ENCODE data around the gene DYRK1A.
"Not testable (repeated sequence)": the region's sequence is repeated elsewhere in the genome, so short reads cannot be mapped to it uniquely, and the experiment has no call there.

The DYRK1A gene

DNA sequence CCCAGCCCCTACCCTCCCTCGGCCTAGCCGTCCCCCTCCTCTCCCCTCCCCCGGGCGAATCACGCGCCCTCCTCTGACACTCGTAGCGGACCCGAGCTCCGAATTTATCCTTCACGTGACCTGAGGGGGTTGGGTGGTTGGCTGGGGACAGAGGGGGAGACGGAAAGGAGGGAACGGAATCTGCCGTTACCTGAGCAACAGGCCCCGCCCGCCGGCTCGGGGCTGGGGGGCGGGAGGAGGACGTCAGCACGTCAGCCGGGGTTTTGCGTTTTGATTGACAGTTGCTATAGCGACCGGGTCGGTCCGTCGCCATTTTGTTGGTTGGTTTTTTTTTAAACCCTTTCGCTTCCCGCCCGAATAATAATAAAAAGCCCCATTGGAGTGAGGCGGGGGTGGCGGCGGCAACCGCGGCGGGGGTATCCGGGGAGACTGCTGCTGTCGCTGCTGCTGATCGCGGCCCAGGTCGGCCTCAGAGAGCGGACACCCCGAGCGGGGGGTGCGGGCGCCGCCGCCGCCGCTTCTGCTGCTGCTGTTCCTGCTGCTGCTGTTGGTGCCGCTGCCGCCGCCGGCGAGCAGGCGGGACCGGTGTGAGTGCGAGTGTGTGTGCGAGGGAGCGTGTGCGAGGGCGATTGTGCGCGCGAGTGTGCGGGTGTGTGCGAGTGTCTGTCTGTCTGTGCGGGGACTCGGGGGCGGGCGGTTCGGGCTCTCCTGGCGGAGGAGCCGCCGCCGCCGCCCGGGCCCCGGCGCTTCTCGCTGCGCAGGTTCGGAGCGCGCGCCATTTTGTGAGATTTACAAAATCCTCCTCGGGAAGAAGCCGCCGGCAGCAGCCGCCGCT, at the start of gene DYRK1A:
Gene DYRK1A, plus strand, starts transcription at position 292 of the 835 bp plus-strand sequence. CDS start 53,602 bp downstream, outside the sequence.
- peak; percentile 99 for DNase-seq

DNA sequence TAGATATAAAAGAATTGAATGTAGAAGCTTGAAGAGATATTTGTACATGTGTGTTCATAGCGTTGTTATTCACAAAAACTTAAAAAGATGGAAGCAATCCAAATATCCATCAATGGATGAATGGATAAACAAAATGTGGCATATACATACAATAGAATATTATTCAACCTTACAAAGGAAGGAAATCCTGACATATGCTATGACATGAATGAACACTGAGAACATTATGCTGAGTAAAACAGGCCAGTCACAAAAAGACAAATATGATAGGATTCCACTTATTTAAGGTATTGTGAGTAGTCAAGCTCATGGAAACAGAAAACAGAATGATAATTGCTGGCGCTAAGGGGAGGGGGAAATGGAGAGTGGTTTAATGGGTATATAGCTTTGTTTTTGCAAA, 47.0 kb upstream of the DYRK1A start:
- DNase-seq = no peak

DNA sequence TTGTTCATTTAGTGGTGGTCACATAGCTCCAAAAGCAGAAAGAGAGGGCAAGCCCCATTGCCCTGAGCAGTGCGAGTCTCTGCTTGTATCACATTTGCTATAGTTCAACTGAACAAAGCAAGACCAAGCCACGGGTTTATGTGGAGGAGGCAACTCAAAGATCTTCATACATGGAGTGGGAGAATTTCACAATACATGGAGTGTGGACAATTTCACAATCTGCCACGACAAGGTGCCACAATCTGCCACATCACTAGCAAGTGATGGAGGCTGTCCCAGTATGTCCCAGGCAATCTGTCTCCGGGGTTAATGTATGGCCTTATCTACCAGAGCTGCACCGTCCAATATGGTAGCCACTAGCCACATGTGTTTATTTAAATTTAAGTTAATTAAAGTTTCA, 44.5 kb upstream of the DYRK1A start:
- DNase-seq = no peak

DNA sequence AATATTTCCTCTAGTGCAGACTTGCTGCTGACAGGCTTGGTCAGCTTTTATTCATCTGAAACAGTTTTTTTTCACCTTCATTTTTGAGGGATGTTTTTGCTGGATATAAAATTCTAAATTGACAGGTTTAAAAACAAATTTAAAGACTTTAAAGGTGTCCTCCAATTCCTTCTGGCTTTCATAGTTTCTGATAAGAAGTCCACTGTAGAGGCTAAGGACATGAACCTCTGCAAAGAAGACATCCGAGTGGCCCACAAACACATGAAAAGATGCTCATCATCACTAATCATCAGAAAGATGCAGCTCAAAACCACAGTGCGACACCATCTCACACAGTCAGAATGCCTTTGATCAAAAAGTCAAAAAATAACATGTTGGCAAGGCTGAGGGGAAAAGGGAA, 42.0 kb upstream of the DYRK1A start:
- no peak for DNase-seq

DNA sequence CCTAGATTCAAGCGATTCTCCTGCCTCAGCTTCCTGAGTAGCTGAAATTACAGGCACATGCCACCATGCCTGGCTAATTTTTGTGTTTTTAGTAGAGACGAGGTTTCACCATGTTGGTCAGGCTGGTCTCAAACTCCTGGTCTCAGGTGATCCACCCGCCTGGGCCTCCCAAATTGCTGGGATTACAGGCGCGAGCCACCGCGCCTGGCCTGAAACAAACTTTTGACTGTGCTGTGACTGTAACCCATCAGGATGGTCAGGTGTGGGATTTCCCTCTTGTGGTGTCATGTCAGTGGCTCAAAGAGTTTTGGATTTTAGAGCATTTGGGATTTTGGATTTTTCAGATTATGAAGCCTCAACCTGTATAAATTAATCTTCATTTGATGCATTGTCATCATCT, 38.4 kb upstream of the DYRK1A start:
- not testable (repeated sequence) for DNase-seq

DNA sequence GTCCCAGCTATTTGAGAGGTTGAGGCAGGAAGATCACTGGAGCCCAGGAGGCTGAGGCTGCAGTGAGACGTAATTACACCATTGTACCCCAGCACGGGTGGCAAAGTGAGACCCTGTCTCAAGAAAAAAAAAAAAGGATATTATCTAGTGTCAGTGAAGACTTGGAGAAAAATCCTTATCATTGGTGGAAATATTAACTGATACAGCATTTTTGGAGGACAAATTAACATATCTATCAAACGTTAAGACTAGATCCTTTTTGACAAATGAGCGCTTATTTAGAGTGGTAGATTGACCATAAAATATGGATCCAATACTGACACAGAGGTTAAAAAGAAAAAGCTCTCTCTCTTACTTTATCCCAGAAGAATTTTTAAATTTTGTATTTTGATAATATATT, 35.2 kb upstream of the DYRK1A start:
- DNase-seq = no peak

DNA sequence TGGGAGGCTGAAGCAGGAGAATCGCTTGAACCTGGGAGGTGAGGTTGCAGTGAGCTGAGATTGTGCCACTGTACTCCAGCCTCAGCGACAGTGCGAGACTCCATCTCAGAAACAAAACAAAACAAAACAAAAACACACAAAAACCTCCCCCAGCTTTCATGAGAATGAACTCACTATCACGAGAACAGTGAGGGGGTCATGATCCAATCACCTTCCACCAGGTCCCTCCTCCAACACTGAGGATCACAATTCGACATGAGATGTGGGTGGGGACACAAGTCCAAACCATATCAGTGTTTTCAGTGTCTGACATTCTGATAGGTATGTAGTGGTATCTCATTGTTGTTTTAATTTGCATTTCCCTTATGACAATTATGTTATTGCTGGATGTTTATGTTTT, 31.5 kb upstream of the DYRK1A start:
- no peak for DNase-seq

DNA sequence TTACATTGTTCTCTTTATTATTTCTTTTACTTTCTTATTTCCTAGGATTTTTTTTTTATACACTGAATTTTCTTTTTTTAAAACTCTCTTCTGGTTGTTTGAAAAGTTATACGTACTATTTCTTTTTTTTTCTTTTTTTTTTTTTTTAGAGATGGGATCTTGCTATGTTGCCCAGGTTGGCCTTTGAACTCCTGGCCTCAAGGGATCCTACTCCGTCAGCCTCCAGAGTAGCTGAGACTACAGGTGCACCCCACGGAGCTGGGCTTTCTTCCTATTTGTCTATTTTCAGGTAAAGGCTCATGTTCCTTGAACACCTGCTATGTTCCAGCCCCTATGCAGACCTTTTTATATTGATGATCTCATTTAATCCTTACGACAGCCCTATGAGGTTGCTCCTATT, 29.4 kb upstream of the DYRK1A start:
- no peak for DNase-seq

DNA sequence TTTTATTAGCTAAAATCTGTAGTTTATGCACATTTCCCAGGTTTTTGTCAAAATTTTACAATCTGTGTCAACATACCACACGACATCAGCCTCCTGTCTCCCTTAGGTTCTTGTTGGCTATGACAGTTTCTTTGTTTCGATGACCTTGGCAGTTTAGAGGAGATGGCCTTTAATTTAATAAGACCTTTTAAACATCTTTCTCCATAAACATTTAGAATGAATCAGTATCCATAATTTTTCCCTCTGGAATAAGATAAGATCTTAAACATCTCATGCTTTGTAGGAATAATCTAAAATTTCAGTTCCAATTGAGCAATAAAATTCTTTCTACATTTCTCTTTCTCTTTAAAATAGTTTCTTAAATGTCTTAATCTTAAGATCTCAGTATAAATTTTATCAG, 28.7 kb upstream of the DYRK1A start:
- DNase-seq = no peak

DNA sequence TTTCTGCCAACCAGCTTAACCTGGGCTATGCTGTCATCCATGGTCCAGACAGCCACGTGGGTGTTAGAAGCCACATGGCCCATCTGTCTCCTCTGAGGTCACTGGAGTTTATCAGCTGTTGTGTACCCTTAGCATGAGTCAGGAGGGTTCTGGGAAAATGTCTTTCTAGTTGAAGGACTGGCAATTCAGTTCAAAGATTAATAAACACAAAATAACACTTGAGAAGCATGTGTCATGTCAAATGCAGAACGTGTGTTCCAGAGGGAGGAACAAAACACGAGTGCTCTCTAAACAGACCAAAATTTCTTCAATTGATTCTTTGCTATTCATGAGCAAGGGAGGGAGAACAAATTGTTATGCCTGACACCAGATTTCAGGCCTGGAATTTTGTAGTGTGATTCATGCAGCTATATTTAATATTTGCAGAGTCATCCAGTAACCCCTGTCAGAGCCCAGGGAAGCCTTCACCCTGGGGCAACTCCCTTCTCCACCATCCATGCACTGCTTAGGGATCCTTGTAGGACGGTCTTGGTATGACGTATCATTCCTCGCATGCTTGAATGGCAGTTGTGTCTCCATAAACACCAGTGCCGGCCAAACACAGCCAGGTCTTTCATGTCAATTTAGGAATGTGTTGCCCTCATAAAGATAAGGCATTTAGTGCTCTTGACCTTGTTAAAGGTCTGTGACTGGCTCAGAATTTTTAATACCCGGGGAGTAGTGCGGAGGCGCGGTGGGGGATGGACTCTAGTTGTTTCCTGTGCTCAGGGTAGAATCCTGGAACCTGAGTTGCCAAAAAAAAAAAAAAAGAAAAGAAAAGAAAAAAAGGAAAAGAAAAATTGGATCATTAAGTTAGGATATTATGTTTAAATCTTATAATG, 27.7 kb upstream of the DYRK1A start:
- no peak for DNase-seq

DNA sequence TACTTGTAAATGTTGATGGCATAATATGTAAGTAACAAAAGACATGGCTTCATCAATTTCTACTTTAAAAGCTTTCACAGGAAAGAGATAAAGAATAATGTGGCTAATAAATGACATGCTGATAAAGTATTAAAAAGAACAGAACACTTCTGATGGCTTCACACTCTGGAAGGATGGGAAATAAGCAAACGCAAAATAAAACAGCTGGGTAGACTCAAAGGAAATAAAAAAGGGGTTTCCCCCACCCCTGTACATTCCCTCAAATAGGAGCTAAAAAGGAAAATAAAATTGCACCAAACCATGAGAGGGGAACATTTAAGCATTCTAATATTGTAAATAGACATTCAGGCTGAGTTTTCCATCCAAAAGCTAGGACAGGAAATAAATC, 27.0 kb upstream of the DYRK1A start:
- DNase-seq = no peak

DNA sequence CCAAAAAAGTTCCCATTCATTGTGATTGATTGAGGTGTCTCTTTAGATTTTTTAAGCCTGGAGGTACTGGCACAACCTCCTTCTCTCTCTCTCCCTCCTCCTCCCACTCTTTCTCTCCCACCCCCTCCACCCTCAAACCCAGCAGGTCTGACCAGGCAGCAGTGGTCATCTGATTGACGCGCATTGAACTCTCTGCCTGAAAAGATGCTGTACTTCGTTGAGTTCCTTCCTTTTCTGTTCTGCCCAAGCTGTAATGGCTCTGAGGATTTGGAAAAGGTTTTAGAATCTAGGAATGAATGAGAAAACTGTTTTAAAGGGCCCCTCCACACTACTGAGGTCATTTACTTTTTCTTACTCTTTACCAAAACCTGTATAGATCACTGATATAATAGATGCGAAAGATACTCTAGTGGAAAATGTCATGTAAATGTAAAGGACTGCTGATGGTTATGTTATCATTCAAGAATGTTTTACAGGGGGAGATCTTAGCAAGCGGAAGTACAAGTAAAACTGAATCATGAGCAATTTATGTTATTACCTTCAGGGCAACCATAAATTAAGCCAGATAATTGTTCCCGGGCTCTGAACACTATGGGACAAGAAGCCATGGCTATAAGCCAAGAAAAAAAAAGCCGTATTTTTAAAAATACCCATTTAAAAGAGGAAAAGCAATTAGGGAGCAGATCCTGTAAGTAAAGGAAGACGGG, 25.2 kb upstream of the DYRK1A start:
- no peak for DNase-seq

DNA sequence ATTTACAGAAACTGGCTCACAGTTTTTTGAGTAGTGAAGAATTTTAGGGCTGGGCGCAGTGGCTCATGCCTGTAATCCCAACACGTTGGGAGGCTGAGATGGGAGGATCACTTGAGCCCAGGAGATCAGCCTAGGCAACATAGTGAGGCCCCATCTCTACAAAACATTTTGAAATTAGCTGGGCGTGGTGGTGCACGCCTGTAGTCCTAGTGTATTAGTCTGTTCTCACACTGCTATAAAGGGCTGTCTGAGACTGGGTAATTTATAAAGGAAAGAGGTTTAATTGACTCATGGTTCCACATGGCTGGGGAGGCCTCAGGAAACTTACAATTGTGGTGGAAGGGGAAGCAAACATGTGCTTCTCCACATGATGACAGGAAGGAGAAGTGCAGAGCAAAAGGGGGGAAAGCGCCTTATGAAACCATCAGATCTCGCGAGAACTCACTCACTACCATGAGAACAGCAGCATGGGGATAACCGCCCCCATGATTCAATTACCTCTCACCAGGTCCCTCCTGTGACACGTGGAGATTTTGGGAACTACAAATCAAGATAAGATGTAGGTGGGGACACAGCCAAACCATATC, 24.4 kb upstream of the DYRK1A start:
- DNase-seq = no peak

DNA sequence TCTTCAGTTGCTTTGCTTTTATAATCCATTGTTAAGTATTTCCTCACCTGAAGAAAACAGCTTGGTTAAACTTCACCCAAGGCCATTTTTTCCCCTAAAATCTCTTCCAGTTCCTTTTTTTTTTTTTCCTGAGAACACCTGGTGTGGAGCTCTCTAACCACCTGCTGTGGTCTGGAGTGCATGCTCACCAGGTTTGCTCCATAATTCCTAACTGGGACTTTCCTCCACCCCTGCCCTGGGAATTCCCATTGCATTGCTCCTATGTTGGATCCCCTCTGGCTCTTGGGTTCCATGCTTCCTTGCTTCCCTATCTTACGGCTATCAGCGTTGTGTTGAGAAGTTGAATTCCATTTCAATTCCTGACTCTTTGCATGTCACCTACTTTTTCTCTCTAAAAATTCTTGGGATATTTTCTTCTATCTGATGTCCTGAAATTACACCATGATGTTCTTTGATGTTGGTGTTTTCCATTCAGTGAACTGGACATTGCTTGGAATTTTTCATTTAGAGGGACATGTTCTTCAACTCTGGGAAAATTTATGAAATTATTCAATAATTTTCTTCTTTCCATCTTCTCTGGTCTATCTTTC, 19.6 kb upstream of the DYRK1A start:
- DNase-seq = no peak

DNA sequence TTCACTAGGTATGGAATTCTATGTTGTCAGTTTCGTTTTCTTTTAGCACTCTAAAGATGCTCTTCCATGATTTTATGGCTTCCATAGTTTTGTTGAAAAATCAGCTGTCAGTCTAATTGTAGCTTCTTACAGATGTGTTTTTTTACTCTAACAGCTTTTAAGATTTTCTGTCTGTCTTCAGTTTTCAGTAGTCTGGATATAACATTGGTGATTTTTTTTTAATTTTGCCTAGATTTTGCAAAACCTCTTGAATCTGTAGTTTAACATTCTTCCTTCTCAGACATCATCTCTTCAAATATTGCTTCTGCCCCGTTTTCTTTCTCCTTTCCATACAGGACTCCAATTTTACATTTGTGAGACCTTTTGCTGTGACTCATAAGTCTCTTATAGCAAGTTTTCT, 17.9 kb upstream of the DYRK1A start:
- DNase-seq = no peak

DNA sequence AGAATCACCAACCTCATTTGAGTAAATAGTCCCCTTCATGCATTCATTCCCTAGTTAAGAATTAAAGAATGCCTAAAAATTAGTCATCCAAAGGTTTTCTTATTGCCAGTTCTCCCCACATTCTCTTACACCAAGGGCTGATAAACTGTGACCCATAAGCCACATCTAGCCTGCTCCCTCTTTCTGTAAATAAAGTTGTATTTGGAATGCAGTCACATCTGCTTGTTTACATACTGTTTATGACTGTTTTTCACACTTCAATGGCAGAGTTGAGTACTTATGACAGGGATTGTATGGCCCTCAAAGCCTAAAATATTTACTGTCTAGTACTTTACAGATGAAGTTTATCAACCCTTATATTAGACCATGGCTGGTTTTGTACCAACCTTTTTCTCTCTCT, 16.1 kb upstream of the DYRK1A start:
- no peak for DNase-seq

DNA sequence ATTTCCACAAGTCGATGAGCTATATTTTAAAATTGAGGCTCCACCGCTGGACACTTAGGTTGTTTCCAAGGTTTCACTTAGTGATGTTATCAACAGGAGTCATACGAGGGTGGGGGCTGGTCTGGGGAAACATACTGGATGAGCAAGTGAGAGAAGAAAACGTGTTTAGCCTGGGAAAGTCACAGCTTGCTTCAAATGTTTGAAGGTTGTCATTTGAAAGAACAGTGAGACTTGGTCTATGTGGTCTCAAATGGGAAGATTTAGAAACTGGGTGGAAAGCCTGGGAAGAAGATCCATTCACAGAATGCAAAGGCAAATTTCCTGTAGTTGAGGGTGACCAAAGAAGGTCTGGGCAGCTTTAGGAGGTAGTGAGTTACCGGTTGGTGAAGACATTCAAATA, 9.9 kb upstream of the DYRK1A start:
- DNase-seq = no peak

DNA sequence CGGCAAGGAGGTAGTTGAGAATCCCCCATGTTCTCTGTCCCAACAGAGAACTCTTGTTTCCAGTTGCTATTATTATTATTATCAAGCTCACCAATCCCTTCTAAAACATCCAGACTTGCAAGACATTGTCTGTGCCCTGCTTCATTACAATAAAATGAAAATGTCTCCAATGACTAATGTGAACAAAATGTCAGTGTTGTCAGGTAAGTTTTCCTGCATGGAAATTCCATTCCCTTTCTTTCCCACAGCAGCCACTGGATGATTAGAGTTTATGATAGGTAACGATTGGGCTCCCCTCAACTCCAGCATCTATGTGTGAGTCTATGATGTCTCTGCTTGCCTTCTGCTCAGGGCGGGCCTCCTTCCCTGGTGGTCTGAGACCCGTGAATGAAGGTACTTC, 8.9 kb upstream of the DYRK1A start:
- DNase-seq = no peak

DNA sequence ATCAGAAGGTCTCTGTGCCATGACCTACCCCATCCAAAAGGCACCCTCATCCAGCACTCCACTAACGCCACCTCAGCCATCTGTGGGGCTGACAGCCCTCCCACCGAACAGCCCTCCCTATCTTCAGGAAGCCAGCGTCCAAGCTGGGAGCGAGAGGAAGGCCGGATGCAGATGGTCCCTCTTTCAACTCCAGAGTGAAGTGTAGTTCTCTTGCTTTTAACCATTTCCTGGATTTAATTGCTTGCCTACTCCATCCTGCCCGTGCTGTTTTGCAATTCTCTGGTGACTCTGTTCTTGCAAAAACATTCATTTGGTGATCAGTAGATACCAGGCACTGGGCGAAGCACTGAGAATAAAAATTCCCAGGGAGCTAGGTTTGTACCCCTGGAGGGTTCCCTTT, 8.2 kb upstream of the DYRK1A start:
- DNase-seq = no peak

DNA sequence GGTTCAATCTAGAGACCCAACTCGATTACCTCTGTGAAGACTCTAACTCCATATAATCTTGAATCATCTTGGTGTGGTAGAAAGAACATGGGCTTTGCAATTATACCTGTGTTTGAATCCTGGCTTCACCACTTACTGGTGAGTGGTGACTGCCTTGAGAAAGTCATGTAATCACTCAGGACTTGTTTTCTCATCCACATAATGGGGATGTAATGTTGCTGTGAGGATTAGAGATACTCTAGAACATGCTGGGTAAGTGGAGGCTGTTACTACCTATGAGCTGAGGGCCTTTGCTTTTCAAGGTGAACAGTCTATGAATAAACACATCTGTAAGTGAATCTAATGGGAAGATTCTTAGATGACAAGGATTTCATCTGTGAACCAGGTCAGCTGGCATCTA, 2.6 kb upstream of the DYRK1A start:
- DNase-seq = no peak

DNA sequence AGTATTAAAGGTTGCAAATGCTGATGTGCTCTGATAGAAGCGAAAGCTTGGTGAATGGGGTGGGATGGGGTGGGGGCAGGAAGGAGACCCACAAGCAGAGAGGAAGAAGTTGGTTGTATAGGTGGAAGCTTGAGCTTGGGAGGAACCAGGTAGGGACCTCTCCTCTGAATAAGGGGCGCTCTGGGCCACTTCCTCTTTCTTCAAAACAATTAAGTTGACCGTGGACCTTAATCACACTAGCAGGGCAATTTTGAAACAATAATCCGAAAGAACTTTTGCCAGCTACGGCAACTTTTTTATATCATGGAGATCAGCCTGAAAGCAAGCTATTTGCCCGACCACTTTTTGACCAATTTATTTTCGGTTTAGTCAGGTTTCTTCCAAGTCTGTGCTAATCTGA, 1.9 kb upstream of the DYRK1A start:
- DNase-seq = no peak

All from COR-L47 (cell line).